SKM-1 (cell line): ENCODE data around the gene B3GNT2.
"Not testable (repeated sequence)": the region's sequence is repeated elsewhere in the genome, so short reads cannot be mapped to it uniquely, and the experiment has no call there.

Source experiments
- DNase-seq: peaks from one replicate; lab custom pipeline; 2025; ENCODE audit not compliant: unreplicated experiment; lab: John Stamatoyannopoulos, UW

B3GNT2 gene

DNA sequence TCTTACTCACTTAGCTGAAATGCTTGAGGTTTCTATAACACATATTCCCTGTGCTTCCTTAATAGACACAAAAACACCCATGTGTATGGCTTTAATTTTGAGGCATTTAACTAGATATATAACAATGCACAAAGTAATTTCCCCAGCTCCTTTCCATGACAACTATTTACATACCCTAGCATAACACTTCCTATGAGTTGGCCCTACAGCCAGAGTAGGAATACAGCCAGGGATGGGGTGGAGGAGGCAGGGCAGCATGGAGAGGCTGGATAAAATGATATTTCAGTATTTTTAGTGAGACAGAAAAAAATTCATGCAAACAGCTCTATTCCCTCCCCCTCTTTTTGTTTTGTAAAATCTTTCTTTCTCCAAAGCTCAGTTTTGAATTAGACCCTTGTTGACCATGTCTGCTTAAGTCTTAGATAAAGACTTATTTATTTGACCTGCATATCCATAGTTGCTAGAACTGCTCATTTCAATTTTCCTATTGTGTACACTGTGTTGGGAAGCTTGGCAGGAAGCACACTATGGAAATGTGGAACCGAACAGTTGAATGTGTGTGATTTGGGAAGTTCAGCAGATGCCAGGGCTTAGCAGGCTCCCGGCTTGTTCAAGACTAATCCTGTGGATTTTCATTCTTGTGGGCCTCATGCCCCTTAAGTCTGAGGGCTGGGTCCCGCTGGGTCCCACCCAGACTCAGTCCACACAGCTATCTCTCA lies 11.2 kb upstream of the B3GNT2 start:
- DNase-seq: no peak

DNA sequence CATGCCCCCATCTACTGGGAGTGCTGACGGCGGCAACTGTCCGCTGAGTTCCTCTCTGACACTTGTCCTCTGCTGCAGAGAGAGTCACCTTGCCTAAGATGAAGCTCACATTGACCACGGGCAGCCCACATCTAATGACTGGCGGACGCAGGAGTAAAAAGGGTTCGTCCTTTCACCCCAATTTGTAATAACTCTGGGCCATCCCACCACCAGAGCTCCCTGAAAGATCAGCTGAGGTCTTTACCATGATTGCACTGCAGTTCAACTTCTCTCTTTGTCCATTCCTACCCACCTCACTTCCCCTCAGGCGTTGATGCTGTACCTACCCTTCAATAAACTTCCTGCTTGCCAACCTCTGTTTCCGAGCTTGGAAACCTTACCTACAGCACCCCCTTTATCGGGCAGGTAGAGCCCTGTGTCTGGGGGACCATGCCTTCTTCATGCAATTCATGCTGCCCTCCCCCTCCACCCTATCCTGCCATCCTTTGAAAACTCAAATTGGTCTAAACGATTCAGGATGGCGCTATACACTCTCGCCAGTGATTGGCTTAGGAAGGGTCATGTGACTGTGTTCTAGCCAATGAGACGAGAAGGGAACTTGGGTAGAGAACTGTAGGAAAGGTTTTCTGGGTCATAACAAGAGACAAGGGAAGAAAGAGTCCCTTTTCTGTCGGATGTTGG lies 10.3 kb upstream of the B3GNT2 start:
- DNase-seq: no peak

GRCh38 chr2:62186156-62186905 lies 9.6 kb upstream of the B3GNT2 start:
- peak; percentile 19 for DNase-seq

DNA sequence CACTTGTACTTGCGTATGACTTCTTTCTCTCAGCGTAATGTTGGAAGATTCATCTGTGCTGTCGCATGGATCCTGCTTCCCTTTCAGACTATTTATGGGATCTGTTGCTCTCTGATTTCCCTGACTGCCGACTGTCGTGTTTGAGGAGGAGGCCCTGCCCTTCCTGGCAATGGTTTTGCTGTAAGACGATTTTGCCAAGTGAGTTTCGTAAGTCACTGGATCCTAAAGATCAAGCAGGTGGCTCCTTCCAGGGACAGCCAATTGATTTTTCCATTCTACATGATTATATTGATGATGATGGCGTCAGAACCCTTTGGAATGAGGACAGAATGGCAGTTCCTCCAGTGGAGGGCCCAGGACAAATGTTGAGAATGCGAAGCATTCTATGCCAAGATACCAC lies 8.7 kb upstream of the B3GNT2 start:
- no peak for DNase-seq

GRCh38 chr2:62188416-62188815 lies 7.5 kb upstream of the B3GNT2 start:
- DNase-seq: no peak

DNA sequence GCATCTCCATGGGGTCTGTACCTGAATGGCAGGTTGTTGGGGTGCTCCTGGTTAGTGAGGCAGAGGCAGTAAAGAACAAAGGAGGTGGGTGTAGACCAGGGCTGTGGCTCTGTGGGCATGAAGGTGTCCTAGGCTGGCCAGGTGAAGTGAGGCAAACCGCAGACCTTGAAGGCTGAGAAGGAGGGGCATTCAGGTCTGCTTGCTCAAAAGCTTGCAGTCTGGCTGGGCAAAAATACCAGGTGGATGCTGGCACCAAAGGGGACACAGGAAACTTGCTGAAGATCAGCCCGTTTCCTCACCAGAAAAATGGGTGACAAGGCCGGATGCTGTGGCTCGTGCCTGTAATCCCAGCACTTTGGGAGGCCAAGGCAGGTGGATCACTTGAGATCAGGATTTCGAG lies 6.7 kb upstream of the B3GNT2 start:
- no peak for DNase-seq

DNA sequence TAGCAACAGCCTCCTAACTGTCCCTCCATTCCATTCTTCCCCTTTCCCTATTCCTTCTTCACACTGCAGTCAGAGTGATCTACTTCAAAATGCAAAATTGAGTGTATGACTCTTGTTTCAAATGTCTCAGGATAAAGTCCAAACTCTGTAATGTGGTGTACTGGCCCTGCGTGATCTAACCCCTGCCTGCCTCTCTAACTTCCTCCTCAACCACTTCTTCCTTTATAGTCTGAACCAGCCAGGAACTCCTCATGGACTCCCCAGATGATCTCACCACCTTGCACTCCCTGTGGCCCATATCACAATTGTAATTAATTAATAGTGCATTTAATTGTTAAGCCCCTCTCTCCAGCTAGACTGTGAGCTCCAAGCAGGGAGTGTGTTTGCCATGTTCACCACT lies 3.1 kb upstream of the B3GNT2 start:
- peak; percentile 49 for DNase-seq

GRCh38 chr2:62194558-62195420 lies 1.1 kb upstream of the B3GNT2 start:
- no peak for DNase-seq

GRCh38 chr2:62196278-62196901 lies 475 bp downstream of the B3GNT2 start:
- no peak for DNase-seq

DNA sequence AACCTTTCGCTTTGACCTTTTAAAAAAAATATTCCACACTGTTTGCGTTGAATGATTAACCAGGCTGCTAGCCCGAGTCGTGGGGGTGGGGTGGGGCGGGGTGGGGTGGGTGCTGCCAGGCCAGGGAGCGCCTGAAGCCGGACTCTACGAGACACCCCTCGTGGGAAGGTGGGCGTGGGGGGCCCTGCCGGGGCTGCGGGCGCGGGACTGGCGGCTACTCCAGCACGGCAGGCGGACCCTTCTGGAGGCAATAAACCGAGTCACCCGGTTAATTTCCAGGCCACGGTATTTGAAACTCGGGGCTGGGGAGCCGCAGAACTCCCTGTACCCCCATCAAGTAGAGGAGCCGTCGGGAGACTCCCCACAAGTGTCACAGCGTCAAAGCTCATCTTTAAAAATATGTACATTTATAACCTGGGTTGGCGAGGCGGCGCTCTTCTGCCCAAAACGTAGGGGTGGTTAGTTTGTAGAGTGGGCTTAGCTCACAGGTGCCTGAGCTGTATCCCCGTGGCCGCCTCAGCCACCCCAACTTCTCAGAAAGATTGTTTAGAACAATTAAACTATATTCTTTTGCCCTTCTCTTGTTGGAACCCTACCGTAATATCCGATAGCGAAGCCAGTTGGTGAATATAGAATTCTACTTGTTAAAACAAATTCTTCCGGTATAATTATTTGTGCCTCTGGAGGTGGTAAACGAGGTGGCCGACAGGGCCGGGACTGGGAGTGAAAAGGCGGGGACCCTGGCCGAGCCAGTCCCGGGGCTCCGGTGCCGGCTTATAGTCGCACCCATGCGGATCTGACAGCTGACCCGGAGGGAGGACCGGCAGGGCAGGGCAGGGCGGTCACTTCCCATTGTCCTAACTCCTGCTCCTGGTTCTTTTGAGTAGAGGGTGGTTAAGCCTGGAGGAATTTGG lies 1.4 kb downstream of the B3GNT2 start:
- no peak for DNase-seq

- DNase-seq: peak; percentile 56
These were observed 2.2 kb downstream of the B3GNT2 start for GRCh38 chr2:62197925-62198633.

DNA sequence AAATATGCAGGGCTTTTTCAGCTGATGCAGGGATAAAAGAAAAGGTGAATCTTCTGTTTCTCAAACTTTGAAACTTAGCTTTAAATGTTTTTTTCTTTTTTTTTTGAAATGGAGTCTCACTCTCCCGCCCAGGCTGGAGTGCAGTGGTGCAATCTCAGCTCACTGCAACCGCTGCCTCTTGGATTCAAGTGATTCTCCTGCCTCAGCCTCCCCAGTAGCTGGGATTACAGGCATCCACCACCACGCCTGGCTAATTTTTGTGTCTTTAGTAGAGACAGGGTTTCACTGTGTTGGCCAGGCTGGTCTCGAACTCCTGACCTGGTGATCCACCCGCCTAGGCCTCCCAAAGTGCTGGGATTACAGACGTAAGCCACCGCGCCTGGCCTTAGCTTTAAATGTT lies 2.9 kb downstream of the B3GNT2 start:
- DNase-seq: not testable (repeated sequence)

- DNase-seq: no peak
These were observed 3.6 kb downstream of the B3GNT2 start for GRCh38 chr2:62199392-62200125.

GRCh38 chr2:62200291-62200841 lies 4.5 kb downstream of the B3GNT2 start:
- no peak for DNase-seq

DNA sequence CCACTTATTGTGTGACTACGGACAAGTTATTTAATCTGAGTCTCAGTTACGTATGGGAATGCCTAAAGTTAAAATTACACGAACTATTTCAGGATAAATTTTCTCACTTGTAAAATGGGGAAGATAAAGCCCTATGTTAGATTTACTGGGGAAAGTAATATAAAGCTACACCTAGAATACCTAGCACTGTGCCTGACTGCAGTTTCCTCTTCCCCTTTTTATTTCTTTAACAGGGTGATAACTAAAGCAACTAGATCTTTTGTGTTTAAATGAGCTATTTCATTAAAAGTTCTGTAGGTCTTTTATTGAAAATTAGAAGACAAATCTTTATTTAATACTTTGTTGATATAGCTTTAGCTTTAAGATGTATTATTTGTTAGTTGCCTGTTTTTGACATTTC lies 5.0 kb downstream of the B3GNT2 start:
- no peak for DNase-seq

GRCh38 chr2:62201307-62201706 lies 5.4 kb downstream of the B3GNT2 start:
- DNase-seq: no peak

- DNase-seq: peak; percentile 66
These were observed 6.3 kb downstream of the B3GNT2 start for GRCh38 chr2:62202019-62202722.
